A673 (cell line): Measurements from ENCODE around the gene TCF12. TPM values are rescaled to one million over a fixed set of nuclear protein-coding genes. Genes with fewer than 3 reads are reported as not detected.

Experiments used
- BruUV-seq: library from RNA; stranded (reverse); fragments of 400-500 nt; replicated peaks from 2 replicates; lab custom pipeline; 2021; lab: Mats Ljungman, UMichigan
- CTCF ChIA-PET: fragments of 300-600 bp; sonication (Branson Sonifier 250); formaldehyde crosslinking; loops from one replicate; lab custom pipeline; 2022; ENCODE audit warnings: antibody characterized with exemption; lab: Charles Lee
- POLR2A ChIA-PET: fragments of 300-600 bp; sonication (Branson Sonifier 250); formaldehyde crosslinking; loops from one replicate; lab custom pipeline; 2022; ENCODE audit warnings: antibody characterized with exemption; ENCODE audit not compliant: low non-redundant PET; lab: Charles Lee
- DNase-seq: peaks from one replicate; pipeline ENCODE4 v3.0.0-alpha.2; 2015; ENCODE audit warnings: low spot score
- H3K27ac ChIP-seq: fragments of 200-600 bp; sonication (generic); 2 replicates; pipeline ENCODE4 v1.5.1; 2016; ENCODE audit warnings: mixed run types, low read depth, mild to moderate bottlenecking, mixed read lengths, antibody characterized with exemption, low read length; ENCODE audit not compliant: poor library complexity, severe bottlenecking
- H3K27me3 ChIP-seq: fragments of 200-600 bp; sonication (generic); replicated peaks from 2 replicates; pipeline ENCODE4 v1.6.1; 2017; ENCODE audit warnings: mixed run types, low read depth, mild to moderate bottlenecking, mixed read lengths, antibody characterized with exemption, low read length; ENCODE audit not compliant: insufficient read depth, poor library complexity
- H3K36me3 ChIP-seq: fragments of 200-600 bp; sonication (generic); 2 replicates; pipeline ENCODE4 v1.6.1; 2016; ENCODE audit warnings: mixed run types, mild to moderate bottlenecking, mixed read lengths, antibody characterized with exemption, low read length; ENCODE audit not compliant: insufficient read depth, poor library complexity, severe bottlenecking
- H3K4me1 ChIP-seq: fragments of 200-600 bp; sonication (generic); 2 replicates; pipeline ENCODE4 v1.6.1; 2017; ENCODE audit warnings: mixed run types, mild to moderate bottlenecking, mixed read lengths, antibody characterized with exemption, low read length; ENCODE audit not compliant: insufficient read depth, poor library complexity, severe bottlenecking
- H3K4me3 ChIP-seq: fragments of 200-600 bp; sonication (generic); 2 replicates; pipeline ENCODE4 v1.5.1; 2016; ENCODE audit warnings: low read depth, mixed run types, mild to moderate bottlenecking, mixed read lengths, low read length; ENCODE audit not compliant: poor library complexity, severe bottlenecking
- H3K9me3 ChIP-seq: fragments of 200-600 bp; sonication (generic); 2 replicates; pipeline ENCODE4 v1.6.1; 2016; ENCODE audit warnings: mixed run types, low read depth, mild to moderate bottlenecking, mixed read lengths, antibody characterized with exemption, low read length; ENCODE audit not compliant: poor library complexity, severe bottlenecking
- EZH2 ChIP-seq: fragments of 200-600 bp; sonication (generic); IDR thresholded peaks from 2 replicates; pipeline ENCODE4 v1.6.1; 2017; ENCODE audit warnings: borderline replicate concordance, low read depth, mild to moderate bottlenecking, mixed read lengths, antibody characterized with exemption, low read length; ENCODE audit not compliant: poor library complexity, severe bottlenecking
- intact Hi-C: fragments of 100-400 bp; cut with micrococcal nuclease; formaldehyde crosslinking; loops from one replicate; pipeline ENCODE4 v1.10.0; 2022; ENCODE audit not compliant: unreplicated experiment
- total RNA-seq: library from RNA; stranded (reverse); gene quantifications from 2 replicates; pipeline ENCODE4 v1.2.3, GENCODE V29; 2021
- TF ChIP-seq, protein P1 (sequence below): fragments of 300-800, 200-600 bp; sonication (generic); conservative IDR thresholded peaks from 2 replicates; pipeline ENCODE4 v1.5.1; 2017; ENCODE audit warnings: low read depth, mild to moderate bottlenecking, antibody characterized with exemption, low read length, moderate library complexity, mixed read lengths

TCF12 gene
- total RNA-seq, 1 experiment from 2014 or later: 351 TPM

DNA sequence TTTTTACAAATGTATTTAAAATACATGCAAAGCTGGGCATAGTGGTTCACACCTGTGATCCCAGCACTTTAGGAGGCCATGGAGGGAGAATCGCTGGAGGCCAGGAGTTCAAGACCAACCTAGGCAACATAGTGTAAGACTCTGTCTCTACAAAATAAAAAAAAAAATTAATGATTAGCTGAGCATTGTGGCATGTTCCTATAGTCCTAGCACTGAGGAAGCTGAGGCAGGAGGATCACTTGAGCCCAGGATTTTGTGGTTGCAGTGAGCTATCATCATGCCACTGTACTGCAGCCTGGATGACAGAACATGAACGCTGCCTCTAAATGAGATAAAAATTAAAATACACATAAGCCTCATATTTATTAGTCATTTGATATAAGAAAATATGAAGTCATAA is 142.8 kb downstream of the TCF12 start:
- no peak overlapping the region for H3K4me3 ChIP-seq
- H3K36me3 ChIP-seq: peaks cover 6% of the 10 kb centered on the region
- TF ChIP-seq, protein P1, sequence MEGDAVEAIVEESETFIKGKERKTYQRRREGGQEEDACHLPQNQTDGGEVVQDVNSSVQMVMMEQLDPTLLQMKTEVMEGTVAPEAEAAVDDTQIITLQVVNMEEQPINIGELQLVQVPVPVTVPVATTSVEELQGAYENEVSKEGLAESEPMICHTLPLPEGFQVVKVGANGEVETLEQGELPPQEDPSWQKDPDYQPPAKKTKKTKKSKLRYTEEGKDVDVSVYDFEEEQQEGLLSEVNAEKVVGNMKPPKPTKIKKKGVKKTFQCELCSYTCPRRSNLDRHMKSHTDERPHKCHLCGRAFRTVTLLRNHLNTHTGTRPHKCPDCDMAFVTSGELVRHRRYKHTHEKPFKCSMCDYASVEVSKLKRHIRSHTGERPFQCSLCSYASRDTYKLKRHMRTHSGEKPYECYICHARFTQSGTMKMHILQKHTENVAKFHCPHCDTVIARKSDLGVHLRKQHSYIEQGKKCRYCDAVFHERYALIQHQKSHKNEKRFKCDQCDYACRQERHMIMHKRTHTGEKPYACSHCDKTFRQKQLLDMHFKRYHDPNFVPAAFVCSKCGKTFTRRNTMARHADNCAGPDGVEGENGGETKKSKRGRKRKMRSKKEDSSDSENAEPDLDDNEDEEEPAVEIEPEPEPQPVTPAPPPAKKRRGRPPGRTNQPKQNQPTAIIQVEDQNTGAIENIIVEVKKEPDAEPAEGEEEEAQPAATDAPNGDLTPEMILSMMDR: no peak
- no peak for TF ChIP-seq EZH2
- intact Hi-C loops: loop anchor here (2.0 kb wide), 1 partner anchor 20 kb away; no protein-coding TSS in a partner anchor
- H3K9me3 ChIP-seq: no peaks in the 10 kb centered on the region
- H3K27ac ChIP-seq: no peak overlapping the region
- CTCF ChIA-PET: no interaction called here
- H3K27me3 ChIP-seq: no peaks in the 10 kb centered on the region
- DNase-seq: no peak
- BruUV-seq: no TSS peak
- POLR2A ChIA-PET: no interaction called here
- H3K4me1 ChIP-seq: peaks cover 34% of the 10 kb centered on the region

DNA sequence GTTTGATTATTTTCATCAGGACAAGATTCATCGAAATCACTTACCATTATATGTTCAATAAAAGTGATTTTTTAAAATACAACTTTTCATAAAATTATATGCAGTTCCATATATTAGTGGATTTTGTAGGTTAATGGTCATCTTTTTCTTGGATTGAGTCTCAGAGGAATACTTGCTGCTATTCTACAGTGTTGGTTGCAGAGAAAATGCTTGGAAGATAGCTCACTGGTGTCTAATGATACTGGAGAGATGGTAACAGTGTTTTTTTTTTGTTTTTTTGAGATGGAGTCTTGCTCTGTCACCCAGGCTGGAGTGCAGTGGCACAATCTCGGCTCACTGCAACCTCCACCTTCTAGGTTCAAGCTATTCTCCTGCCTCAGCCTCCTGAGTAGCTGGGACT is 143.3 kb downstream of the TCF12 start:
- Histone ChIP-seq H3K4me3 (no peak overlapping the region), H3K27me3 (no peaks in the 10 kb centered on the region), H3K27ac (no peak overlapping the region), H3K4me1 (peaks cover 31% of the 10 kb centered on the region), H3K36me3 (peaks cover 6% of the 10 kb centered on the region), H3K9me3 (no peaks in the 10 kb centered on the region)
- DNase-seq: no peak
- no TSS peak for BruUV-seq
- TF ChIP-seq, protein P1: no peak
- no peak for TF ChIP-seq EZH2
- CTCF ChIA-PET: no interaction called here
- POLR2A ChIA-PET: no interaction called here
- intact Hi-C loops: loop anchor here (2.0 kb wide), 1 partner anchor 21 kb away; no protein-coding TSS in a partner anchor

DNA sequence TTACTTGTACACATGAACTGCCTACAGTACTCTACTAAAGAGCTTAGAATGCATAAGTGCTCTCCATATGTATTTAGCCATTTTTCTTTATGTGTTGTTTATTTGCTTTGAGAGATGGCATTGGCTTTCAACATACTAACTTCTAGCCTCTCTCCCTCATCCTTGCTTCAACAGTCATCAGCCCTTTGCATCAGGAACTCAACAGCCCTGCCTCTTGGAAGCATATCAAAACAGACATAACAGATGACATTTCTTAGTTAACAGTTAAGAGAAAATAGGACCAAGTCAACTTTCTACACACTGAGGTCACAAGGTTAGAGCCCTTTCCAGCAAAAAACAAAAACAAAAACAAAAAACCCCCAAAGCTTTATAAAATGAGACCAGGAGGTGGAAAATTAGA is 145.6 kb downstream of the TCF12 start:
- CTCF ChIA-PET: no interaction called here
- H3K4me1 ChIP-seq: peaks cover 18% of the 10 kb centered on the region
- no peak for DNase-seq
- H3K36me3 ChIP-seq: peaks cover 6% of the 10 kb centered on the region
- TF ChIP-seq EZH2: no peak
- TF ChIP-seq, protein P1: no peak
- no peaks in the 10 kb centered on the region for H3K27me3 ChIP-seq
- H3K4me3 ChIP-seq: no peak overlapping the region
- BruUV-seq: no TSS peak
- H3K9me3 ChIP-seq: no peaks in the 10 kb centered on the region
- intact Hi-C loops: no loop called here
- POLR2A ChIA-PET: no interaction called here
- no peak overlapping the region for H3K27ac ChIP-seq
